GM19452 (cell line): ENCODE results near the gene PDE8A.
"Not testable (repeated sequence)": the region's sequence is repeated elsewhere in the genome, so short reads cannot be mapped to it uniquely, and the experiment has no call there.

ENCODE experiments used
- ATAC-seq: cut with Tn5 transposase; IDR thresholded peaks from one replicate; pipeline ENCODE4 v1.9.1; 2021; ENCODE audit not compliant: unreplicated experiment

The PDE8A gene

DNA sequence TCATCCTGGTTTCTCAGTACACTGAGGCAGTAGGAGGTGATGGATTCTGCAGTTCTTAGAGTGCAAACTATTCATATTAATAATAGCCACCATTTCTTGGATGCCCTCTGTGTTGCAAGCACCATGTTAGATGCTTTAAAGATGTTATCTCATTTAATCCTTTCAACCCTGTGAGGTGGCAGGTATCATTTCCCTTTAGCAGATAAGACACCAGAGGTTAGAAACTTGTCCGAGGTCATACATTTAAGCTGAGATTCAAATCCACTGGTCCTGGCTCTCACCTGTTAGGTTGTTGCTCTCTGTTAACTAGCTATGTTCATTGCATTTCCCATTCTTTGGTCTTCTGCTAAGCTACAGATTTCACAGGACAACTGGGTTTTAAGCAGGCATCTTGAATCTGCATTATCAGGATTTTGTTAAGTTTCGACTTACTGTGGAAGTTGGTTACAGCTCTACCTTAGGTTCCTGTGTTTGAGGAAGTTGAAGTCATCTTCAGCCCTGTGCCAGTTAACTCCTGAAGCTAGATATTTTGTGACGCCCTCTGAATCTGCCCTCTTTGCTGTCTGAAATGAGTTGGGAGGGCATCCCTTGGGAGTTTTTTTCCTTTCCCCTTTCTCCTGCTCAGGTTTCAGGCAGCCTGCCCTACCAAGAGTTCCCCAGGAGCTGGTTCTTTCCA, 6.4 kb downstream of the PDE8A start:
- ATAC-seq: no peak

DNA sequence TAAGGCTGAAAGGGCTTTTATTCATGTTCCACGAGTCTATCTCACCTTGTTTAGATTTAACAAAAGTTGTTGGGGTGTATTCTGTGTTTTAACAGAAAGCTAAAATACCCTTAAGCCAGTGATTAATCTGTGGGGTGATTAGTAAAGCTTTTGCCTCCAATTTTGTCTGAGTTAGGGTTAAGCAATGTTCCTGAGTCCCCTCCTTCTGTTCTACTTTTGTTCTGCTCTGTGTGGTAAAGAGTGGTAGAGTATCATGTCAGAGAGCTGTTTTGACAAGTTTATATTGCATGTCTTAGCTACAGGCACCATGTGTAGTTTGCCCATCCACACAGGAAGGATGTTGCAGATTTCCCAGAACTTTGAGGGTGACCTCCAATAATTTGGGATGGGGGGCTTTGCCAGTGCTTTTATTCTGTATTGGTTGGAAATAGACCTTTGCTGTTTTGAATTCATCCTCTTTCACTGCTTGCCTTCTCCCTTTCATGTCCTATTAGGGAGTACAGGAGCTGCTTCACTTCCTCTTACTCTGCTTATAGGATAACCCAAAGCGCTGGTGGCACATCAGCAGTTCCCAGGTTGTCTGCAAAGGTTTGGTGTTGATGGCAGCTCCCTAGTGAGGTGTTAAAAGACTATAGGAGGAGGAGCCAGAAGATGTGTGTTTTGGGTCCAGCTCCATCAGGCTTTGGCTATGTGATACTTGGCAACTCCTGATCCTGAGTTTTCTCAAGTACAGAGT, 7.4 kb downstream of the PDE8A start:
- ATAC-seq: no peak

GRCh38 chr15:84990507-84990906, 8.9 kb downstream of the PDE8A start:
- ATAC-seq: no peak

- ATAC-seq: no peak
These were observed 9.5 kb downstream of the PDE8A start for GRCh38 chr15:84991014-84991712.

GRCh38 chr15:84992157-84992944, 10.7 kb downstream of the PDE8A start:
- no peak for ATAC-seq

- ATAC-seq: no peak
These were observed 14.4 kb downstream of the PDE8A start for GRCh38 chr15:84996055-84996454.

DNA sequence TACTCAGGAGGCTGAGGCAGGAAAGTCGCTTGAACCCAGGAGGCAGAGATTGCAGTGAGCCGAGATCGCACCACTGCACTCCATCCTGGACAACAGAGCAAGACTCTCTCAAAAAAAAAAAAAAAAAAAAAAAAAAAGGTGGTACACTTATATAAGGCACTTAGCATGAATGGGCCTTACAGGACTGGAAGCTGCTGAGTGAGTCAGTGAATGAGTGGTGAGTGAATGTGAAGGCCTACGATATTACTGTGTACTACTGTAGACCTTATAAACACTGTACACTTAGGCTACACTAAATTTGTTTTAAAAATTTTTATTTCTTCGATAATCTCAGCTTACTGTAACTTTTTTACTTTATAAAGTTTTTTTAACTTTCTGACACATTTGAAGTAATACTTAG, 15.1 kb downstream of the PDE8A start:
- not testable (repeated sequence) for ATAC-seq

DNA sequence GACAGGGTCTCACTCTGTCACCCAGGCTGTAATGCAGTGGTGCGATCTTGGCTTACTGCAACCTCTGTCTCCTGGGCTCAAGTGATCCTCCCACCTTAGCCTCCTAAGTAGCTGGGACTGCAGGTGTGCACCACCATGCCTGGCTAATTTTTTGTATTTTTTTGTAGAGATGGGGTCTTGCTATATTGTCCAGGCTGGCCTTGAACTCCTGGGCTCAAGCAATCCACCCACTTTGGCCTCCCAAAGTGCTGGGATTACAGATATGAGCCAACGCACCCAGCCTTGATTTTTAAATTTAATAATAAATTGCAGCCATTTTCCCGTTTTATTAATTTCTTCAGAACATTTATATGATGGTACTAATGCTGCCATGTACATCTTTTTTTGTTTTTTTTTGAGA, 15.6 kb downstream of the PDE8A start:
- ATAC-seq: not testable (repeated sequence)

DNA sequence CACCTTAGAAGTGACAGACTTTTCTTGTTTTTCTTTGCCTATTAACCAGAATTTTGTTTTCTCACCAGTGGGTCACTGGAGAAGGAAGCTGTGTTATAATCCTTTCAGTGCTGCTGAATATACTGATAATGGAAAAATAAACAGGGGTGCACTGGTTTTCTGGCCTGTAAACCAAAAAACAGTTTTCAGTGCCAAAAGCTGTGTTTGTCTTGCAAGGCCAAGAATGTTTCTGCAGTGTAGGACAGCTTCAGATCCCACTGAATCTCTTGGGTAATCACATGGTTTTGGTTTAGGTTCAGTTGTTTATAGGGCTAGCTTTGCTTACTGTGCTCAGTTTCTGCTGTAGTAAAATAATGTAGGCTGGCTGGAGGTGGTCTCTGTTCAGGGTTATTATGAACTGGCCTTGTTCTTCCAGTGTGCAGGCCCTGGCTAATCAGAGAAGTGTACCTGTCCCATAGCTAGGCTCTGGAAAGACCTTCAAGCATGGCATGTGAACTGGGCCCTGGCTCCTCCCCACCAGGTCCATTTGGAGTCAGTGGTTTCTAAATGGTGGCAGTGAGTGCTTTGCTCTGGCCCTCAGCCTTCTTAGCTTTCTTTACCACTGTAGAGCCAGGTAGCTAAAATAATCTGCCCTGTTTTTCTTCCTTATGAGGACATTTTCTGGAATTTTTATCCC, 18.7 kb downstream of the PDE8A start:
- no peak for ATAC-seq

GRCh38 chr15:85000937-85001336, 19.3 kb downstream of the PDE8A start:
- ATAC-seq: no peak

- ATAC-seq: no peak
These were observed 20.9 kb downstream of the PDE8A start for GRCh38 chr15:85002517-85002916.

GRCh38 chr15:85003593-85004312, 22.1 kb downstream of the PDE8A start:
- ATAC-seq: no peak

GRCh38 chr15:85004550-85004949, 22.9 kb downstream of the PDE8A start:
- no peak for ATAC-seq

GRCh38 chr15:85005319-85005718, 23.7 kb downstream of the PDE8A start:
- ATAC-seq: no peak

GRCh38 chr15:85005746-85006145, 24.1 kb downstream of the PDE8A start:
- no peak for ATAC-seq

DNA sequence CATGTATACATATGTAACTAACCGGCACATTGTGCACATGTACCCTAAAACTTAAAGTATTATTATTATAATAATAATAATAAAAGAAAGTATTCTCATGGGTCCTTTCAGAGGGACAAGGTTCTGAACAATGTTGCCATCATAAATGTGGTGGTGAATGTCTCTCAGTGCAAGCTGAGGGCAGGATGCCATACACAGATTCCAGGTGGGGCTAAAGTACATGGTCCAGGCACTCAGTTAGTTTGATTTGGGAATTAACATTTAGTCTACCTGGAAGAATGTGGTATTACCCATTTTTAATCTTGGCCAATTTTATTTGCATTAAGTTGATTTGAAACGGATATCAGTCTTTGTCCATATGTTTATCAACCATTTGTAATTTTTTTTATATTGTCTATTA, 24.5 kb downstream of the PDE8A start:
- no peak for ATAC-seq

GRCh38 chr15:85006655-85007054, 25.0 kb downstream of the PDE8A start:
- no peak for ATAC-seq

- no peak for ATAC-seq
These were observed 25.5 kb downstream of the PDE8A start for GRCh38 chr15:85007137-85007536.

DNA sequence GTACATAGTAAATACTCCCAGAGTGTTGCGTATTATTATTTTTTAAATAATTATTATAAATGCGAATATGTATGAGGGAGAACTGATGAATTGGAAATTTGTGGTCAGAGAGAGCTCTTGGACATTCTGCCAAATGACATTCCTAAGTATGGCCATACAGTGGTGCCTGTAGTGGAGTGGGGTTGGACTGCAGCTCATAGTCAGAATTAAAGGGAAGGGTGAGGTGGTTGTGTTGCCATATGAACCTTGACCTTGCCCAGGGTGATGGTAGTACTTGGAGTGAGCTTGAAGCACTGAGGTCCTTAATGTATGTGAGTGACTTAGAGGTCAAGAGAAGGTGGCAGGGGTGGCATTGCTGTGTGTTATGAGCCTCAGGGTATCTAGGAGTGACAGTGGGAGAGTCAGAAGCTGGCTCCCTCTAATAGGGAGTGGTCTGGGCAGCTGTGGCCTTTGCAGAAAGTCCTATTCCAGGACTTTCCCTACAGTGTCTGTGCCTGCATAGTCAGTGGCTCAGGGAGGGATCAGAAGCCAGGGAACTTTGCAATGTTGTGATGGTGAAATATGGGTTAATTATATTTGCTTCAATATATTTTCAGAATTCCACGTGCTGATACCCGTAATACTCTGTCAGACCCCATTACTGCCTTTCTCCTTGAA, 26.2 kb downstream of the PDE8A start:
- no peak for ATAC-seq
